H1 (cell line): ENCODE measurements around the gene CYP11A1. TPM values are rescaled to one million over a fixed set of nuclear protein-coding genes. Genes with fewer than 3 reads are reported as not detected.

Source experiments
- BACH1 ChIP-seq: IDR thresholded peaks from 2 replicates; pipeline ENCODE4 v1.6.1; 2012; ENCODE audit warnings: low read length, improper control_type of control experiment
- CTBP2 ChIP-seq: IDR thresholded peaks from 2 replicates; pipeline ENCODE4 v1.7.0; 2011; ENCODE audit warnings: borderline replicate concordance, mild to moderate bottlenecking, moderate library complexity, mixed read lengths, low read length; ENCODE audit not compliant: insufficient read depth, insufficient read length
- EGR1 ChIP-seq: IDR thresholded peaks from 2 replicates; pipeline ENCODE4 v1.6.1; 2011; ENCODE audit warnings: low read depth, low read length, borderline replicate concordance
- EP300 ChIP-seq, 2 experiments: IDR thresholded peaks; 1 replicate in 1 of 2; 2 replicates in 1 of 2; pipeline ENCODE4 v1.6.1; 2011 to 2012; ENCODE audit warnings: low read depth in 2 of 2, low read length in 2 of 2, mild to moderate bottlenecking in 2 of 2, borderline replicate concordance in 1 of 2, inconsistent platforms in 1 of 2, moderate library complexity in 1 of 2
- GABPA ChIP-seq: IDR thresholded peaks from 2 replicates; pipeline ENCODE4 v1.6.1; 2011; ENCODE audit warnings: mild to moderate bottlenecking, low read length, moderate library complexity, borderline replicate concordance; ENCODE audit not compliant: insufficient read depth
- GTF2F1 ChIP-seq: IDR thresholded peaks from 2 replicates; pipeline ENCODE4 v1.6.1; 2012; ENCODE audit warnings: low read depth, low read length, improper control_type of control experiment, borderline replicate concordance
- HDAC2 ChIP-seq, 2 experiments: fragments of 300-600 bp in 1 of 2; sonication (generic) in 1 of 2; IDR thresholded peaks; 2 replicates each; pipeline ENCODE4 v1.6.1; 2011 to 2012; ENCODE audit warnings: low read depth in 2 of 2, low read length in 2 of 2, mild to moderate bottlenecking in 2 of 2, moderate library complexity in 2 of 2, borderline replicate concordance in 1 of 2, inconsistent platforms in 1 of 2
- KDM5A ChIP-seq: fragments of 200-600 bp; IDR thresholded peaks from 2 replicates; pipeline ENCODE4 v1.7.1; 2012; ENCODE audit warnings: mild to moderate bottlenecking, low read length, inconsistent platforms, mixed read lengths
- RFX5 ChIP-seq: IDR thresholded peaks from 2 replicates; pipeline ENCODE4 v1.6.1; 2011; ENCODE audit warnings: low read depth, low read length, improper control_type of control experiment, borderline replicate concordance
- RNF2 ChIP-seq: fragments of 200-900, 300-1000 bp; sonication (generic); IDR thresholded peaks from 2 replicates; pipeline ENCODE4 v1.7.1; 2016; ENCODE audit warnings: borderline replicate concordance, low read depth, mild to moderate bottlenecking, antibody characterized with exemption, low read length; ENCODE audit not compliant: poor library complexity, severe bottlenecking; ENCODE audit errors: missing control alignments
- SIRT6 ChIP-seq: IDR thresholded peaks from one replicate; pipeline ENCODE4 v1.7.1; 2012; ENCODE audit warnings: low read length, inconsistent platforms
- polyA plus RNA-seq, 7 experiments: library from polyadenylated mRNA; depleted of rRNA in 3 of 7; stranded (reverse) in 5 of 7; unstranded in 2 of 7; fragments of >200 nt in 5 of 7; fragments of 200-250 nt in 2 of 7; gene quantifications; 1 replicate in 5 of 7; 2 replicates in 1 of 7; 4 replicates in 1 of 7; pipeline versions ENCODE4 v1.2.1 to v1.2.3, GENCODE V29; 2011 to 2013; ENCODE audit warnings: missing spikeins in 2 of 7, mixed read lengths in 2 of 7
- total RNA-seq: library from RNA; stranded (reverse); fragmentation: NEBNext Ultra II Directional; extraction: Animal tissue kit (Norgen Biotek cat#: 25700); gene quantifications from 2 replicates; pipeline ENCODE4 v1.2.1, GENCODE V29; 2021
- TF ChIP-seq, protein P1 (sequence below): IDR thresholded peaks from 2 replicates; pipeline ENCODE4 v1.6.1; 2011; ENCODE audit warnings: low read length, improper control_type of control experiment
- TF ChIP-seq, protein P2 (sequence below), 3 experiments: IDR thresholded peaks; 1 replicate in 2 of 3; 2 replicates in 1 of 3; pipeline versions ENCODE4 v1.5.1 to v1.6.1; 2011; ENCODE audit warnings: low read length in 3 of 3, mild to moderate bottlenecking in 3 of 3, inconsistent platforms in 2 of 3, low read depth in 1 of 3, moderate library complexity in 1 of 3; ENCODE audit not compliant: insufficient read depth in 1 of 3; ENCODE audit errors: control extremely low read depth in 1 of 3
- TF ChIP-seq, protein P3 (sequence below): IDR thresholded peaks from 2 replicates; pipeline ENCODE4 v1.6.1; 2012; ENCODE audit warnings: inconsistent platforms
- TF ChIP-seq, protein P4 (sequence below): IDR thresholded peaks from 2 replicates; pipeline ENCODE4 v1.6.1; 2012; ENCODE audit warnings: low read length, inconsistent platforms

The CYP11A1 gene
- total and polyA plus RNA-seq, 2 of the 8 experiments (the other 6 are each of a cell fraction or from before 2014, with no cell fraction given): 1.9 to 7.2 TPM

DNA sequence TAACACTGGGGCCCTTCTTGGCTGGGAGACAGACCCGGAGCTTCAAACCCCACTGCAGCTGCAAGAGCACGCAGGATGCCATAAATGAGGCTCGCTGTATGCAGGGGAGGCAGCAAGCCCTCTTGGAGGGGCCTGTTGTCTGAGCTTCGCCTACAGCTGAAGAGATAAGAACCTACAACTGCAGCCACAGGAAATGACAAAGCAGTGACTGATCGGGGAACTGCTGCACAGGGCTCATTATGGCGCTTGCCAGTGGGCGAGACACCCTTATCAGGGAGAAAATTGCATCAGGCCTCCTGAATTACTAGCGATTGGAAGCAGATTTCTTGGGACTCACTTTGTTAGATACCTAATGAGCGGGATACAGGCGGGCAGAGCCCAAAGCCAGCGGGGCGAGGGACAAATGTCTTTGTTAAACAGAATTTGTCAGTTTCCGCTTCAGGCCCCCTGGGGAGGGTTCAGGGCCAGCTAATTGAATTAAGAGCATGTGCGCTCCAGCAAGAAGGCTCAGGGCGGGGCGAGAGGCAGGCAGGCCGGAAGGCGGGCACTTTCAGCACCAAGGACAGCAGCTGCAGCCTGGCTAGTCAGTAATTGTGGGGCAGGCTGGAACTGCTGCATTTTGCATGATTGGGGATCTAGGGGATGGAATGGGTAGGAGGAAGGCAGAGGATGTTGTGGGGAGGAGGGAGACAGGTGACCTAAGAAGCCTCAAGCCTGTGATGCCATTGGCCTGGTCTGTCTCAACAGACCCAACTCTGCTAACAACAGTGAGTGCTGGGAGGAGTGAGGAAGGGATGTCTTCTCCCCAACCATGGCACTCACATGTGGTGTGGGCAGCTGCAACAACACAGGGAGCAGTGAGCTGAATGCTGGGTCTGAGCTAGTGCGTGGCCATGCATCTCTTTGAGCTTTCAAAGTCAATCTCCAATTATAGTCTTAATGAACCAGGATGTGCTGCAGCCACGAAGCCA, 76.1 kb downstream of the CYP11A1 start (continued):
- TF ChIP-seq CTBP2 (peak; percentile 50), GTF2F1 (no peak), EGR1 (no peak), HDAC2 (IDR thresholded peaks at IDR 0.05; ENCODE audit: borderline replicate concordance in 1 of 2, low read depth in 2 of 2, low read length in 2 of 2) (peak; percentile 69 to 93; a peak in 2 of 4 replicates), RFX5 (peak; percentile 56; the same call in 1 of the 2 replicates), BACH1 (no peak), KDM5A (no peak), RNF2 (no peak), GABPA (peak; percentile 62; the same call in 1 of the 2 replicates), EP300 (IDR thresholded peaks at IDR 0.05; ENCODE audit: borderline replicate concordance in 1 of 2, low read depth in 2 of 2, low read length in 2 of 2) (no peak), SIRT6 (no peak)
- TF ChIP-seq, protein P1, sequence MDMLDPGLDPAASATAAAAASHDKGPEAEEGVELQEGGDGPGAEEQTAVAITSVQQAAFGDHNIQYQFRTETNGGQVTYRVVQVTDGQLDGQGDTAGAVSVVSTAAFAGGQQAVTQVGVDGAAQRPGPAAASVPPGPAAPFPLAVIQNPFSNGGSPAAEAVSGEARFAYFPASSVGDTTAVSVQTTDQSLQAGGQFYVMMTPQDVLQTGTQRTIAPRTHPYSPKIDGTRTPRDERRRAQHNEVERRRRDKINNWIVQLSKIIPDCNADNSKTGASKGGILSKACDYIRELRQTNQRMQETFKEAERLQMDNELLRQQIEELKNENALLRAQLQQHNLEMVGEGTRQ: no peak
- TF ChIP-seq, protein P2, sequence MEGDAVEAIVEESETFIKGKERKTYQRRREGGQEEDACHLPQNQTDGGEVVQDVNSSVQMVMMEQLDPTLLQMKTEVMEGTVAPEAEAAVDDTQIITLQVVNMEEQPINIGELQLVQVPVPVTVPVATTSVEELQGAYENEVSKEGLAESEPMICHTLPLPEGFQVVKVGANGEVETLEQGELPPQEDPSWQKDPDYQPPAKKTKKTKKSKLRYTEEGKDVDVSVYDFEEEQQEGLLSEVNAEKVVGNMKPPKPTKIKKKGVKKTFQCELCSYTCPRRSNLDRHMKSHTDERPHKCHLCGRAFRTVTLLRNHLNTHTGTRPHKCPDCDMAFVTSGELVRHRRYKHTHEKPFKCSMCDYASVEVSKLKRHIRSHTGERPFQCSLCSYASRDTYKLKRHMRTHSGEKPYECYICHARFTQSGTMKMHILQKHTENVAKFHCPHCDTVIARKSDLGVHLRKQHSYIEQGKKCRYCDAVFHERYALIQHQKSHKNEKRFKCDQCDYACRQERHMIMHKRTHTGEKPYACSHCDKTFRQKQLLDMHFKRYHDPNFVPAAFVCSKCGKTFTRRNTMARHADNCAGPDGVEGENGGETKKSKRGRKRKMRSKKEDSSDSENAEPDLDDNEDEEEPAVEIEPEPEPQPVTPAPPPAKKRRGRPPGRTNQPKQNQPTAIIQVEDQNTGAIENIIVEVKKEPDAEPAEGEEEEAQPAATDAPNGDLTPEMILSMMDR (IDR thresholded peaks at IDR 0.05; ENCODE audit: control extremely low read depth in 1 of 3, insufficient read depth in 1 of 3, low read depth in 1 of 3, low read length in 3 of 3): no peak
- TF ChIP-seq, protein P3, sequence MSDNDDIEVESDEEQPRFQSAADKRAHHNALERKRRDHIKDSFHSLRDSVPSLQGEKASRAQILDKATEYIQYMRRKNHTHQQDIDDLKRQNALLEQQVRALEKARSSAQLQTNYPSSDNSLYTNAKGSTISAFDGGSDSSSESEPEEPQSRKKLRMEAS: peak; percentile 94
- TF ChIP-seq, protein P4, sequence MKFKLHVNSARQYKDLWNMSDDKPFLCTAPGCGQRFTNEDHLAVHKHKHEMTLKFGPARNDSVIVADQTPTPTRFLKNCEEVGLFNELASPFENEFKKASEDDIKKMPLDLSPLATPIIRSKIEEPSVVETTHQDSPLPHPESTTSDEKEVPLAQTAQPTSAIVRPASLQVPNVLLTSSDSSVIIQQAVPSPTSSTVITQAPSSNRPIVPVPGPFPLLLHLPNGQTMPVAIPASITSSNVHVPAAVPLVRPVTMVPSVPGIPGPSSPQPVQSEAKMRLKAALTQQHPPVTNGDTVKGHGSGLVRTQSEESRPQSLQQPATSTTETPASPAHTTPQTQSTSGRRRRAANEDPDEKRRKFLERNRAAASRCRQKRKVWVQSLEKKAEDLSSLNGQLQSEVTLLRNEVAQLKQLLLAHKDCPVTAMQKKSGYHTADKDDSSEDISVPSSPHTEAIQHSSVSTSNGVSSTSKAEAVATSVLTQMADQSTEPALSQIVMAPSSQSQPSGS: no peak
